Measurements from ENCODE around the gene TGM4. TPM values are rescaled to one million over a fixed set of nuclear protein-coding genes. Genes with fewer than 3 reads are reported as not detected.

TGM4 gene
- total RNA-seq, 1 donor from 2014 or later: under 0.01 TPM

GRCh38 chr3:44918087-44918486 lies 43.7 kb downstream of the TGM4 start:
- DNase-seq (ENCODE audit: low read depth): no peak
- FAIRE-seq: no peak
- H3K27me3 ChIP-seq (ENCODE audit: control insufficient read depth, insufficient read depth, low read length): no peaks in the 10 kb centered on the region
- no peak for TF ChIP-seq CTCF (IDR thresholded peaks at IDR 0.05; ENCODE audit: insufficient read depth, low read length, severe bottlenecking)
- H3K4me3 ChIP-seq (ENCODE audit: low read depth, low read length): no peak overlapping the region
- peaks cover 1% of the 10 kb centered on the region for H3K36me3 ChIP-seq (ENCODE audit: control insufficient read depth, insufficient read depth, low read length)

- Histone ChIP-seq H3K4me3 (ENCODE audit: low read depth, low read length) (no peak overlapping the region), H3K27me3 (ENCODE audit: control insufficient read depth, insufficient read depth, low read length) (no peaks in the 10 kb centered on the region), H3K36me3 (ENCODE audit: control insufficient read depth, insufficient read depth, low read length) (peaks cover 1% of the 10 kb centered on the region)
- DNase-seq (ENCODE audit: low read depth) (no peak), FAIRE-seq (no peak)
- no peak for TF ChIP-seq CTCF (IDR thresholded peaks at IDR 0.05; ENCODE audit: insufficient read depth, low read length, severe bottlenecking)
Measured at GRCh38 chr3:44918581-44918980, 44.2 kb downstream of the TGM4 start.

- peak; percentile 4 for DNase-seq (ENCODE audit: low read depth)
- peaks cover 1% of the 10 kb centered on the region for H3K36me3 ChIP-seq (ENCODE audit: control insufficient read depth, insufficient read depth, low read length)
- no peak for TF ChIP-seq CTCF (IDR thresholded peaks at IDR 0.05; ENCODE audit: insufficient read depth, low read length, severe bottlenecking)
- H3K27me3 ChIP-seq (ENCODE audit: control insufficient read depth, insufficient read depth, low read length): no peaks in the 10 kb centered on the region
- FAIRE-seq: peak; percentile 13
- no peak overlapping the region for H3K4me3 ChIP-seq (ENCODE audit: low read depth, low read length)
Measured at GRCh38 chr3:44920081-44920480, 45.7 kb downstream of the TGM4 start.

- Histone ChIP-seq H3K36me3 (ENCODE audit: control insufficient read depth, insufficient read depth, low read length) (peaks cover 18% of the 10 kb centered on the region), H3K4me3 (ENCODE audit: low read depth, low read length) (no peak overlapping the region), H3K27me3 (ENCODE audit: control insufficient read depth, insufficient read depth, low read length) (no peaks in the 10 kb centered on the region)
- FAIRE-seq (no peak), DNase-seq (ENCODE audit: low read depth) (no peak)
- TF ChIP-seq CTCF (IDR thresholded peaks at IDR 0.05; ENCODE audit: insufficient read depth, low read length, severe bottlenecking): no peak
Measured at GRCh38 chr3:44923632-44924456, 49.4 kb downstream of the TGM4 start.

GRCh38 chr3:44924457-44925084 lies 50.2 kb downstream of the TGM4 start:
- FAIRE-seq: no peak
- TF ChIP-seq CTCF (IDR thresholded peaks at IDR 0.05; ENCODE audit: insufficient read depth, low read length, severe bottlenecking): no peak
- DNase-seq (ENCODE audit: low read depth): no peak
- Histone ChIP-seq H3K27me3 (ENCODE audit: control insufficient read depth, insufficient read depth, low read length) (no peaks in the 10 kb centered on the region), H3K36me3 (ENCODE audit: control insufficient read depth, insufficient read depth, low read length) (peaks cover 25% of the 10 kb centered on the region), H3K4me3 (ENCODE audit: low read depth, low read length) (no peak overlapping the region)

Measured in bronchial epithelial cell (primary cell).